HG03025 (cell line): ENCODE measurements around the gene GIT2.
"Not testable (repeated sequence)": the region's sequence is repeated elsewhere in the genome, so short reads cannot be mapped to it uniquely, and the experiment has no call there.

Experiments used
- ATAC-seq: cut with Tn5 transposase; IDR thresholded peaks from one replicate; pipeline ENCODE4 v1.9.1; 2021; ENCODE audit warnings: mild to moderate bottlenecking, moderate library complexity; ENCODE audit not compliant: unreplicated experiment, low FRiP score

Gene GIT2

GRCh38 chr12:109948368-109948767 is 47.8 kb downstream of the GIT2 start:
- ATAC-seq, result no peak

GRCh38 chr12:109947521-109947920 is 48.6 kb downstream of the GIT2 start:
- no peak for ATAC-seq

- no peak for ATAC-seq
Observed at GRCh38 chr12:109946913-109947312, 49.3 kb downstream of the GIT2 start.

GRCh38 chr12:109946505-109946904 is 49.7 kb downstream of the GIT2 start:
- ATAC-seq, result no peak

GRCh38 chr12:109944561-109945359 is 51.4 kb downstream of the GIT2 start:
- no peak for ATAC-seq

- ATAC-seq, result no peak
Observed at GRCh38 chr12:109943811-109944210, 52.4 kb downstream of the GIT2 start.

GRCh38 chr12:109940339-109940923 is 55.7 kb downstream of the GIT2 start:
- no peak for ATAC-seq

GRCh38 chr12:109939504-109939903 is 56.7 kb downstream of the GIT2 start:
- ATAC-seq, result no peak

GRCh38 chr12:109938947-109939346 is 57.2 kb downstream of the GIT2 start:
- ATAC-seq, result no peak

- ATAC-seq, result no peak
Observed at GRCh38 chr12:109937371-109937770, 58.8 kb downstream of the GIT2 start.

- ATAC-seq, result no peak
Observed at GRCh38 chr12:109934026-109934425, 62.1 kb downstream of the GIT2 start.

GRCh38 chr12:109932878-109933503 is 63.2 kb downstream of the GIT2 start:
- ATAC-seq, result no peak

- no peak for ATAC-seq
Observed at GRCh38 chr12:109931143-109931542, 65.0 kb downstream of the GIT2 start.

- ATAC-seq, result no peak
Observed at GRCh38 chr12:109930028-109930800, 66.0 kb downstream of the GIT2 start.

GRCh38 chr12:109929326-109929725 is 66.8 kb downstream of the GIT2 start:
- not testable (repeated sequence) for ATAC-seq

GRCh38 chr12:109928058-109928656 is 68.0 kb downstream of the GIT2 start:
- ATAC-seq, result no peak

- no peak for ATAC-seq
Observed at GRCh38 chr12:109927622-109928021, 68.5 kb downstream of the GIT2 start.

- no peak for ATAC-seq
Observed at GRCh38 chr12:109926488-109927210, 69.5 kb downstream of the GIT2 start.

GRCh38 chr12:109926016-109926415 is 70.2 kb downstream of the GIT2 start:
- ATAC-seq, result no peak
